Measurements from ENCODE around the gene RHPN2.

DNA sequence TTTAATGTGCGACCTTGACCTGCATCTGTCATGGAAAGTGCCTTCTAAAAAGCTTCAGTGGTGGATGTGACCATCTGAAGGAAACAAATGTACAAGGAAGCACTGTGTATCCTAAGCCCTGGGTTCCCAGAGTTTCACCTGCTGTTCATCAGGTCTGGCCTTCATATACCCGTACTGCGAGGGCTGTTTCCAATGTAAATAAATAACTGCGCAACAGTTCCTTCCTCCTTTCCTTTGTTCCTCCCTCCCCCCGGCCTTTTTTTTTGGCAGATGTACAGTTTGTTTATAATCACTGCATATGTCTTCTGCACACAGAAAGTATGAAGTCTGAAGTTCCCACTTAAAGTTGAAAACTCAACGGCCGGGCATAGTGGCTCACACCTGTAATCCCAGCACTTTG, 87.4 kb downstream of the RHPN2 start:
- TF ChIP-seq, protein P1, sequence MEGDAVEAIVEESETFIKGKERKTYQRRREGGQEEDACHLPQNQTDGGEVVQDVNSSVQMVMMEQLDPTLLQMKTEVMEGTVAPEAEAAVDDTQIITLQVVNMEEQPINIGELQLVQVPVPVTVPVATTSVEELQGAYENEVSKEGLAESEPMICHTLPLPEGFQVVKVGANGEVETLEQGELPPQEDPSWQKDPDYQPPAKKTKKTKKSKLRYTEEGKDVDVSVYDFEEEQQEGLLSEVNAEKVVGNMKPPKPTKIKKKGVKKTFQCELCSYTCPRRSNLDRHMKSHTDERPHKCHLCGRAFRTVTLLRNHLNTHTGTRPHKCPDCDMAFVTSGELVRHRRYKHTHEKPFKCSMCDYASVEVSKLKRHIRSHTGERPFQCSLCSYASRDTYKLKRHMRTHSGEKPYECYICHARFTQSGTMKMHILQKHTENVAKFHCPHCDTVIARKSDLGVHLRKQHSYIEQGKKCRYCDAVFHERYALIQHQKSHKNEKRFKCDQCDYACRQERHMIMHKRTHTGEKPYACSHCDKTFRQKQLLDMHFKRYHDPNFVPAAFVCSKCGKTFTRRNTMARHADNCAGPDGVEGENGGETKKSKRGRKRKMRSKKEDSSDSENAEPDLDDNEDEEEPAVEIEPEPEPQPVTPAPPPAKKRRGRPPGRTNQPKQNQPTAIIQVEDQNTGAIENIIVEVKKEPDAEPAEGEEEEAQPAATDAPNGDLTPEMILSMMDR (conservative IDR thresholded peaks at IDR 0.05), result no peak
- no peak for TF ChIP-seq EZH2 (IDR thresholded peaks at IDR 0.05; ENCODE audit: low read depth)
